A673 (cell line): ENCODE measurements around the gene UTP4.

Source experiments
- CTCF ChIP-seq: fragments of 300-800, 200-600 bp; sonication (generic); conservative IDR thresholded peaks from 2 replicates; pipeline ENCODE4 v1.5.1; 2017; ENCODE audit warnings: low read depth, mild to moderate bottlenecking, antibody characterized with exemption, low read length, moderate library complexity, mixed read lengths
- EZH2 ChIP-seq: fragments of 200-600 bp; sonication (generic); IDR thresholded peaks from 2 replicates; pipeline ENCODE4 v1.6.1; 2017; ENCODE audit warnings: borderline replicate concordance, low read depth, mild to moderate bottlenecking, mixed read lengths, antibody characterized with exemption, low read length; ENCODE audit not compliant: poor library complexity, severe bottlenecking

DNA sequence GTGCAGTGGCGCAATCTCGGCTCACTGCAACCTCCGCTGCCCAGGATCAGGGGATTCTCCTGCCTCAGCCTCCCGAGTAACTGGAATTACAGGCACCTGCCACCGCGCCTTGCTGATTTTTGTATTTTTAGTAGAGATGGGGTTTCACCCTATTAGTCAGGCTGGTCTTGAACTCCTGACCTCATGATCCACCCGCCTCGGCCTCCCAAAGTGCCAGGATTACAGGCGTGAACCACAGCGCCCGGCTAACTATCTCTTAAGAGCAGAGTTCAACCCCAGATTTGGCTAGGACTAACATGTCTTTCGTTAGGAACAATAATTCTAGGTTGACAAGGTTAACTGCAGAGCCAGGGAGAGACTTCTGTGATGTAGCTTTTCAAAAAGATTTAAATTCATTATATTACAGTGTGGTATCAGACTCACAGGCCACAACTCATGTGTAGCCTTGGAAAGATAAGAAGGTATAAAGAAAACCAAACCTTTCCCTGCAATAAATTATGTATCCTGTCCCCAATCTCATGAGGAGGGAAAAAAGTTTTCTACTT, 4.4 kb upstream of the UTP4 start:
- no peak for TF ChIP-seq CTCF
- TF ChIP-seq EZH2: no peak
